A375 (cell line): ENCODE measurements around the gene PLD5. TPM values are rescaled to one million over a fixed set of nuclear protein-coding genes. Genes with fewer than 3 reads are reported as not detected.

Source experiments
- small RNA-seq: library from RNA; depleted of rRNA; stranded (forward); fragments of <200 nt; gene quantifications from one replicate; pipeline ENCODE3, GENCODE V24; 2014
- total RNA-seq: library from RNA; depleted of rRNA; stranded (reverse); fragments of >200 nt; shearing (Covaris generic); gene quantifications from 2 replicates; pipeline ENCODE4 v1.2.3, GENCODE V29; 2014; rRNA removed

PLD5 gene
- 0.04 and 0.05 TPM in 2 replicates for total RNA-seq

GRCh38 chr1:242524571-242525359, at the start of gene PLD5:
PLD5 (minus strand) TSS chr1:242524697.

Small RNA genes lying within 50 kb of the gene (small RNA-seq; reads per million reads assigned to genes)
- gene AL360271.2 (not detected), gene RN7SKP12 (not detected)
